Measurements from ENCODE around the gene TENM4.

DNA sequence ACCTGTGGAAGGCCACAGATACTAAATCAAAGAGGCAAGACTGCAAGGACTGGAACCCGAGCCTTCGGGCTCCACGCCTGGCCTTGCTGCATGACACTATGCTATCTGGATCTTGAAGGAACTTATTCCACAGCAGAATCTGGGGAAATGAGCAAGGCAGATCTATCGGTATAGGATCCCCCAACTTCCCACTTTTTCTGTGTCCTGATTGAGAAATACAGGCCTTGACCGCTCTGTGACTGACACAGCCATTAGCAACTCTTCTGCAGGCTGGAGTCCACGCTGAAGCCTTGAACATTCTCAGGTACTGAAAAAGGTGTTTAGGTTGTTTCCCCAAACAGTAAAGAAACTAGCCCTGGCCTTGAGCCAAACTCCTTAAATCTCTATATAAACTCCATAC is 625.0 kb downstream of the TENM4 start:
- TF ChIP-seq, protein P1, sequence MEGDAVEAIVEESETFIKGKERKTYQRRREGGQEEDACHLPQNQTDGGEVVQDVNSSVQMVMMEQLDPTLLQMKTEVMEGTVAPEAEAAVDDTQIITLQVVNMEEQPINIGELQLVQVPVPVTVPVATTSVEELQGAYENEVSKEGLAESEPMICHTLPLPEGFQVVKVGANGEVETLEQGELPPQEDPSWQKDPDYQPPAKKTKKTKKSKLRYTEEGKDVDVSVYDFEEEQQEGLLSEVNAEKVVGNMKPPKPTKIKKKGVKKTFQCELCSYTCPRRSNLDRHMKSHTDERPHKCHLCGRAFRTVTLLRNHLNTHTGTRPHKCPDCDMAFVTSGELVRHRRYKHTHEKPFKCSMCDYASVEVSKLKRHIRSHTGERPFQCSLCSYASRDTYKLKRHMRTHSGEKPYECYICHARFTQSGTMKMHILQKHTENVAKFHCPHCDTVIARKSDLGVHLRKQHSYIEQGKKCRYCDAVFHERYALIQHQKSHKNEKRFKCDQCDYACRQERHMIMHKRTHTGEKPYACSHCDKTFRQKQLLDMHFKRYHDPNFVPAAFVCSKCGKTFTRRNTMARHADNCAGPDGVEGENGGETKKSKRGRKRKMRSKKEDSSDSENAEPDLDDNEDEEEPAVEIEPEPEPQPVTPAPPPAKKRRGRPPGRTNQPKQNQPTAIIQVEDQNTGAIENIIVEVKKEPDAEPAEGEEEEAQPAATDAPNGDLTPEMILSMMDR (tag by site-specific recombination; IDR thresholded peaks at IDR 0.05) = no peak
- TF ChIP-seq ZNF112 (tag by site-specific recombination; IDR thresholded peaks at IDR 0.05) (no peak), ZBTB20 (tag by site-specific recombination; IDR thresholded peaks at IDR 0.05) (no peak), ZSCAN30 (tag by site-specific recombination; IDR thresholded peaks at IDR 0.05) (no peak), ZXDB (tag by site-specific recombination; IDR thresholded peaks at IDR 0.05) (no peak), KLF10 (tag by site-specific recombination; IDR thresholded peaks at IDR 0.05) (no peak), ZNF791 (tag by site-specific recombination; IDR thresholded peaks at IDR 0.05) (no peak), ZNF248 (tag by site-specific recombination; IDR thresholded peaks at IDR 0.05) (no peak)
- TF ChIP-seq, protein P2, sequence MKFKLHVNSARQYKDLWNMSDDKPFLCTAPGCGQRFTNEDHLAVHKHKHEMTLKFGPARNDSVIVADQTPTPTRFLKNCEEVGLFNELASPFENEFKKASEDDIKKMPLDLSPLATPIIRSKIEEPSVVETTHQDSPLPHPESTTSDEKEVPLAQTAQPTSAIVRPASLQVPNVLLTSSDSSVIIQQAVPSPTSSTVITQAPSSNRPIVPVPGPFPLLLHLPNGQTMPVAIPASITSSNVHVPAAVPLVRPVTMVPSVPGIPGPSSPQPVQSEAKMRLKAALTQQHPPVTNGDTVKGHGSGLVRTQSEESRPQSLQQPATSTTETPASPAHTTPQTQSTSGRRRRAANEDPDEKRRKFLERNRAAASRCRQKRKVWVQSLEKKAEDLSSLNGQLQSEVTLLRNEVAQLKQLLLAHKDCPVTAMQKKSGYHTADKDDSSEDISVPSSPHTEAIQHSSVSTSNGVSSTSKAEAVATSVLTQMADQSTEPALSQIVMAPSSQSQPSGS (tag by site-specific recombination; IDR thresholded peaks at IDR 0.05; ENCODE audit: low read depth) = no peak
- TF ChIP-seq, protein P3, sequence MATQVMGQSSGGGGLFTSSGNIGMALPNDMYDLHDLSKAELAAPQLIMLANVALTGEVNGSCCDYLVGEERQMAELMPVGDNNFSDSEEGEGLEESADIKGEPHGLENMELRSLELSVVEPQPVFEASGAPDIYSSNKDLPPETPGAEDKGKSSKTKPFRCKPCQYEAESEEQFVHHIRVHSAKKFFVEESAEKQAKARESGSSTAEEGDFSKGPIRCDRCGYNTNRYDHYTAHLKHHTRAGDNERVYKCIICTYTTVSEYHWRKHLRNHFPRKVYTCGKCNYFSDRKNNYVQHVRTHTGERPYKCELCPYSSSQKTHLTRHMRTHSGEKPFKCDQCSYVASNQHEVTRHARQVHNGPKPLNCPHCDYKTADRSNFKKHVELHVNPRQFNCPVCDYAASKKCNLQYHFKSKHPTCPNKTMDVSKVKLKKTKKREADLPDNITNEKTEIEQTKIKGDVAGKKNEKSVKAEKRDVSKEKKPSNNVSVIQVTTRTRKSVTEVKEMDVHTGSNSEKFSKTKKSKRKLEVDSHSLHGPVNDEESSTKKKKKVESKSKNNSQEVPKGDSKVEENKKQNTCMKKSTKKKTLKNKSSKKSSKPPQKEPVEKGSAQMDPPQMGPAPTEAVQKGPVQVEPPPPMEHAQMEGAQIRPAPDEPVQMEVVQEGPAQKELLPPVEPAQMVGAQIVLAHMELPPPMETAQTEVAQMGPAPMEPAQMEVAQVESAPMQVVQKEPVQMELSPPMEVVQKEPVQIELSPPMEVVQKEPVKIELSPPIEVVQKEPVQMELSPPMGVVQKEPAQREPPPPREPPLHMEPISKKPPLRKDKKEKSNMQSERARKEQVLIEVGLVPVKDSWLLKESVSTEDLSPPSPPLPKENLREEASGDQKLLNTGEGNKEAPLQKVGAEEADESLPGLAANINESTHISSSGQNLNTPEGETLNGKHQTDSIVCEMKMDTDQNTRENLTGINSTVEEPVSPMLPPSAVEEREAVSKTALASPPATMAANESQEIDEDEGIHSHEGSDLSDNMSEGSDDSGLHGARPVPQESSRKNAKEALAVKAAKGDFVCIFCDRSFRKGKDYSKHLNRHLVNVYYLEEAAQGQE (tag by site-specific recombination; IDR thresholded peaks at IDR 0.05) = no peak
